NCI-H2227 (cell line): ENCODE data around the gene CCDC158.
"Not testable (repeated sequence)": the region's sequence is repeated elsewhere in the genome, so short reads cannot be mapped to it uniquely, and the experiment has no call there.

ENCODE experiments used
- DNase-seq: peaks from one replicate; lab custom pipeline; 2025; ENCODE audit not compliant: unreplicated experiment; lab: John Stamatoyannopoulos, UW

The CCDC158 gene

DNA sequence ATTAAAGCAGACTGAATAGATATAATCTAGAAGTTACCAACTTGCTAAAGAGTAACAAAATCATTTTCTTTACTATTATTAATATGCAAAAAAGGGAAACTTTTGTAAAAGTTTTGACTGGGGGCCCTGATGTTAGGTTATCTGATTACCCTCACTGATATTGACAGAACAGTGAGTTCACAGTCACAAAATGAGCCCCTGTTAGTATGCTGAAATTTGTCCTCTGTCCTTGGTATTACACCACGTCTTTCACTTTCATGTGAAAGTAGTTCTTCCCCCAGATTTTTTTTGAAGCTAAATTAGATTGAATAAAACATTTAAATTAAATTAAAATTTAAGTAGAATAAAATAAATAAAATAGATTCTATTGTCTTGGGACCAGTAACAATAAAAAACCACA is 108.5 kb downstream of the CCDC158 start:
- DNase-seq, result no peak

DNA sequence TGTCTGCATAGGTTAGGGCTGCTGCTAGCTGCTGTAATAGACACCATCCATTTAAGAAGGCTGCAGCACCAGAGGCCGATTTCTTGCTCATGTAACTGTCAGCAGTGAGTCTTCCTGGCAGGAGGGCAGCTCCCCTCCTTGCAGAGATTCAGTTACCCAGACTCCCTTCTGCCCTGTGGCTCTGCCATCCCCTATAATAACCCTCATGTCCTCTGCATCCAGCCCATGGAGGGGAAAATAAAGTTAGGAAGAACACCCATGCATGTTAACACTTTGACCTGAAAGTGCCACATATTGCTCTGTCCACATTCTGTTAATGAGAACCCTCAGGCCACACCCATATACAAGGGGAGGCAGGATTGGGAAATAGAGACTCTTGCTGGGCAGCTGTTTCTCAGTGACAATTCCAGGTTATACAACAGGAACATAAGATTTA is 109.0 kb downstream of the CCDC158 start:
- no peak for DNase-seq

DNA sequence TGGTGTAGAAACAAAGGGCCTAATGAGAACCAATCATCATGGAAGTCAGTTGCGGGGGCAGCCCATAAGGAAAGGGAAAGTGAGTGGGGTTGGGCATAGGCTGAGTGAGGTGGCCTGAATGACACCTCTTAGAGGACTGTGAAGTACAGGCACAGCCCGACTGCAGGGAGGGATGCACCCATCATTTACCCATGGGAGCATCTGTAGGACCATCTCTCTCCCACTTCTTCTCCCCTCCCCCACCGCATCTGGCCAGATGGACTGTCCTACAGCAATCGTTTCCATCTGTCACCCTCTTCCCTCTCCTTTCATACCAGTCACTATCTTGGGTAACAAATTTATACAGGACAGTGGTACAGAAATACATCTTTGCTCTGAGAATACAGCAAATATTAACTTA is 110.3 kb downstream of the CCDC158 start:
- no peak for DNase-seq

DNA sequence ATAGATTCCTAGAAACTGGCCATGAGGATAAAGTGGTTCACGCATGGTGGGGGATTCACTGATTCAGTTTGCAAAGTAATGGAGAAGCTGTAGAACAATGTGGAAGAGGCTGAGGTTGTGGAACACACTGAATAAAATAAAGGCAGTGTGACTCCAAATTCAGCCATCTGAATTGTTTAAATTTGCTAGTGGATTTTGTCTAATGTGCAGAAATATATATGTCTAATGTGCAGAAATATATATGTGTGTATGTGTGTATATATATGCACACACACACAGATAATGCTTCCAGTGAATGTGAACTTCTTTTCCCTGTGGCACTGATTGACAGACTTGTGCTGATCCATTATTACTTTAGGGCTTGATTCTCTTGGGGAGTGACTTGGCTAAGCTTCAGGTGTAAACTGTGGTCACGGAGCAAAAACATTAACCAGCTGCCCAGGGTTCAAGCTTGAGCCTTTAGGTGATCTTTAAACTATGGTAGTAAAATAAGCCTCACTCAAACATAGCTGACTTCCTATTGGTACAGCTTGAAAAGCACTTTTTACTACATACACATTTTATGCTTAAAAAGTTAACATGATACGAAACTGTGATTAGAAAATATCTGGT is 110.9 kb downstream of the CCDC158 start:
- DNase-seq, result no peak

DNA sequence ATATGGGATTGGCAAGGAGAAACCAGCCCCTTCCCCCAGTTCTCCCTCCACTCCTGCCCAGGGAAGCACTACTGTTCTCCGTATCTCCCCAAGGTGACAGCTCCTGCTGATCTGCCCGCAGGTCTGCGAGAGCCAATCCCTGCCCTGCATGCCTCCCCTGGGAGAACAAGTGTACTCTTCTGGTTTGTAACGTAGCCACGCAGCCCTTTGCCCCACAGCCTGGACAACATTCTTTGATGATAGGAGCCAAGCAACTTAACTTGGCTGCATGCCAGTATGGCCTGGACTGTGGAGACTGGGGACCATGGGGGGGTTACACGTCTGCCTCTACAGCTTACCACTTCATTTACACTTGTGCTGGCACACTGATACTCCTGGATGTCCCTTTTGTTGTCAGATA is 112.4 kb downstream of the CCDC158 start:
- no peak for DNase-seq

DNA sequence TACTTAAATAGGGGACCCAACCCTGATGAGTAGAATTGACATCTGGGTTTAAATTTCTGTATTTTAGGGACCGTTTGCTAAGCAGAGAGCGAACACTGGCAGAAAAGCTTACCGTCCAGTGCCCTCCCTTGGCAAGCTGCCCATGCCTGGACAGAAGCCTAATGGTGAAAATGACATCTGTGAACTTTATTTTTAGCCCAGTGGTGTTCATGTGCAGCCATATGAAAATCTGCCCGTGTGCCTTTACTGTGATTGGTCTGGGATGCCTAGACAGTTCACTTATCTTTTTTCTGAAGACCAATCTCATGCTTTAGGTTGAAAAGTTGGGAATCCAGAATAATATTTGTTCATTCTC is 113.3 kb downstream of the CCDC158 start:
- no peak for DNase-seq

DNA sequence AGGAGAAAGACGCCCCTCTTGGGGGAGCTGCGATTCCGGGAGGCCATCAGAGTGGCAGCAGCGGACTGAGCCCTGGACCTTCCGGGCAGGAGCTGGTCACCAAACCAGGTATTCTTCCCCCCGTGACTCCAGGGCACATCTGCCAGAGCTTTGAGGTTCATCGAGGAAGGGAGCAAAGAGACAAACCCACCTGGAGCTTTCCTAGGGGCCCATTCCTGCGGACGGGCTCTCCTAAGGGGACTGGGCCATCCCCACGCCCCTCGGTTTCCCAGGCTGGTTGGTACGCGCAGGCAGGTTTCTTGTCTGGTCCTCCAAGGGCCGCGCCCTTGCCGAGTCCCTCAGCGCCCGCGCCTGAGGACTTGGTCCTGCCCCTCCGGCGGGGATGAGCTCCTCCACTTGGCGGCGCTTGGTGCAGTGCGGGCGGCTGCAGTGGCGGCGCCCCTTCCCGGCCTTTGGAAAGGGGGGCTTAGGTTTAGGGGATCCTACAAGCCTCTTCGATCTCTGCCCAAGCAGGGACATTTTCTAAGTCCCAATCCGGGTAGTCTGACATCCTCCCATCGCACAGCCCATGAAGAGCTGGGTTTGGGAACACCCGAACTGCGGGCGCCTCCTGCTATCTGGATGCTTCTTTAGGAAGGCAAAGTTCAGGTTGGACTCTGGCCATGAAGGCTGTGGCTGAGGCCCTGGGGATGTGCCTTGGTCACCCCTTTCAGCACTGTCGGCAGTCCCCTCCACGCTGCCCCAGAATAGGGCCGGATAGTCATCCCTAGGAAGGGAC is 113.9 kb downstream of the CCDC158 start:
- peak; percentile 56 for DNase-seq

DNA sequence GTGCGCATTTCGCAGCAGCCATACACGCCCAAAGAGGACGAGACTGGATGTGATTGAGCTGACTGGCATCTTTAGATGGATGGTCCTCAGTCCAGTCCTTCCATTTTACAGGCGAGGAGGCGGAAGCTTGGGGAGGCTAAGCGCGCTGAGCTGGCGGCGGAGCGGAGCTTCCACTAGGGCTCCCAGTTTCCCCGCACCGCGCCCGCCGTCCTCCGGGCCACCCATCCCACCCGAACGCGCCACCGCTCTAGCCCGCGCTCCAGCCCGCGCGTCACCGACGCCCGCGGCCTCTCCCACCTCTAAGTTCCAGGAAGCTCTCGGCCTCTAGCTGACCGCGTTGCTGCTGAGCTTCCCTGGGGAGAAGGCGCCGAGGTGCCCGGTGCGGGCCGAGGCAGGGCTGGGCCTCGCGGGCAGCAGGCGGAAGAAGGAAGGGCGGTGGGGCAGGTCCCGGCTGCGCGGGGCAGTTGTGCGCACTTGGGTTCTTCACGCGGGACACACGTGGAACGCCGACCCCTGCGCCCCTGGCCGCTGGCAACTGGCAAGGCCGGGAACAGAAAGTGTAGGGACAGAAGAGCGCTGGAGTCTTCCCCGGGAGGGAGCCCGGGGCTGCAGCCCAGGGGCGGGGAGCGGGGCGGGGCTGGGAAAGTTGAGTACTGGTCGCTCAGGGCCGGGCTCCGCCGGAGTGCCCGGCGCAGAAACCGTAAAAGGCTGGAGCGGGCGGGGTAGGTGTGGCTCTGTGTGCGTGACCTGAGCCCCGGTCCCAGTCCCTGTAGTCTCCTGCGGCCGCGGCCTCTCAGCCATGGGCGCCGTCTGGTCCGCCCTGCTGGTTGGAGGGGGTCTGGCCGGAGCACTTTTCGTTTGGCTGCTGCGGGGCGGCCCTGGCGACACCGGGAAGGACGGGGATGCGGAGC is 114.7 kb downstream of the CCDC158 start, which contains the start of gene STBD1:
STBD1 (plus strand) TSS at position 763 of the 911 bp plus-strand sequence; CDS start at position 800, 37 bp downstream.
- DNase-seq, result peak; percentile 69

DNA sequence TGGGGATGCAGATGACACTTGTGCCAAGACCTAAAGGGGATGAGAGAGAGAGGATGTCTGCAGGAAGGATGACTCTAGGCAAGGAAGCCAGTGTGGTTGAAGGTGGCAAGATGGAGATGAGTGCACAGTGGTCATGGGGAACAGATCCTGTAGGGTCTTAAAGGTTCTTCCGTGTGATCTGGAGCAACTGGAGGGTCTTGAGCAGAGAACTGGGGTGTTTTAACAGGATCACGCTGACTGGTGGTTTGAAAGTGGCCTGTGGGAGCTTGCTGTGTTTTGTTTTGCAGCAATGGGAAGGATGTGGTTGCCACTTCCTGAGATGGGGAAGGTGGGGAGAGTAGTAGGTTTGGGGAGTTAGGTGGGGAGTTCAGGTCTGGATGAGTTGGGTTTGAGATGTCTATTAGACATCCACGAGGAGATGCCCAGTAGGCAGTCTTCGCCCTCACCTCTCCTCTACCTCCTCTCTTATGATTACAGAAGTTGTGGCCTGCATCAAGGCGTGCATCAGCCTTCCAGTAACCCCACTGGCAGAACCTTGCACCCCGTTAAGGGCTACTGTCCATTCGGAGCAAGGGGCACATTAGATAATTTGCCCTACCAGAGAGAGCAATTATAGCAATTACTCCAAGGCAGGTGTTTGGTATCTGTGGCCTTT is 115.8 kb downstream of the CCDC158 start:
- DNase-seq, result no peak

DNA sequence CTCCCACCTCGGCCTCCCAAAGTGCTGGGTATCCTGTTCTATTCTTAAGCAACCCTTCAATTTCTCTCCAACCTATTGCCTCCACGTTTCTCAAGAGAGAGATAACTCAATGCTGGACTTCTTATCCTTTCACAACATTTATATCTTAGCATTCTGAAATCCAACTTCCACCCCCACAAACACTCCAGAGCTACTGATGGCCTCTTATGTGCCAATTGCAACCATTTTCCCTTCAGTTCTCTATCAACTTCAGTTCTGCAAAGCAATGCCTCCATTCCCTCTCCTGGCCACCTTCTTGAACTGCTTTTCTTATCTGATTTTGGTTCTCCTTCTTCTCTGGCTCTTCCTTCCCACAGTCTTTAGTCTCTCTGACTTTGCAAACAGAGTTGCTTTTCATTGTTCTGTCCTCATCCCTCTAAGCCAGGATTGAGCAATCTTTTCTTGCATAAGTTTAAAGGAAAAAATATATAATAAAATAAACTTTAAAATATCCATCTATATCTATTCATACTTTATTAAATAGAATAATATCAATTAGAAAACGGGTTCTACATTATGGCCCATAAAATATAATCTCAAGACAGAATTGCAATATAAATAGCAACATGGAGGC is 118.0 kb downstream of the CCDC158 start:
- DNase-seq, result no peak

DNA sequence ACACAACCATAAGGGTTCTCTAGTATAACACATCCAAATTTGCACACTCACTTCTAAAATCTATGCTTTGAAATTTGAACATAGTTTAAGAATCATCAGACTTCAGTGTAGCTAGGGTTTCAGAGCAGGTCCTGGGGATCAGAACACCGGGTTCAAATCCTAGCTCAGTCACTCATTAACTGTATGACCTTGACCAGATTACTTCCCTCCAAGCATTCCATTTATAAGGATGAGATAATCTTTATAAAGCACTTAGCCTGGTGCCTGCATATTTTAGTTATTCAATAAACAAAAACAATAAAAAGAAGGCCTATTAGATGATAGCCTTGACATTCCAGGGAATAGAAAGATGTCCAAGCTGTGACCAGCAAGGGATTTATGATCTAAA is 119.2 kb downstream of the CCDC158 start:
- no peak for DNase-seq

DNA sequence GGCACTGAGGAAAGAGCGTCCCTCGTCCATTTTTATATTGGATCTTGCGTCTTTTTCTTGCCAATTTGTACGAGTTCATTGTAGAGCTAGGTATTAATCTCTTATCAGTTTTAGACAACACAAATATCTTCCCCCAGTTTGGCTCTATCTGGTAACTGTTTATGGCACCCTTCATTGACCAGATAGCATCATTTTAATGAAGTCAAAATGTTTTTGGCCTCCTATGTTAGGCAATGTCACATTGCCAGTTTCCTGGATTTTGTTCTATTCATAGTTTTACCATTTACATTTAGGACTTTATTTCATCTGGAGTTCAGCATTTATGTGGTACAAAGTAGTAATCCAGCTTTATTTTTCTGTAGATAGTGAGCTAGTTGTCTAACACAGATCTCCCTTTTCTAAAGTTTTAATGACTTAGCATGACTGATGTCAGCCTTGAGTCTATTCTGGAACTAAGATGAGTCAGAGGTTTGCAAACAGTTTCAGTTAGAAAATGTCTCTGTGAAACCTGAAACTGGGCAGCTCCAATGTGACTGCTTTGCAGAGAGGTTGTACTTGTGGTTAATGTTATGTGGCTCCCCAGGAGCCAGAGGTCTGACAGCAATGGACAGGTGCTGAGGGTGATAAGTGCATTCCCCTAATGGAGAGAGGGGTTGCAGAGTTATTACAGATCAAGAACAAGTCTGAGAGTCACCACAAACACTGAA is 119.7 kb downstream of the CCDC158 start:
- no peak for DNase-seq

DNA sequence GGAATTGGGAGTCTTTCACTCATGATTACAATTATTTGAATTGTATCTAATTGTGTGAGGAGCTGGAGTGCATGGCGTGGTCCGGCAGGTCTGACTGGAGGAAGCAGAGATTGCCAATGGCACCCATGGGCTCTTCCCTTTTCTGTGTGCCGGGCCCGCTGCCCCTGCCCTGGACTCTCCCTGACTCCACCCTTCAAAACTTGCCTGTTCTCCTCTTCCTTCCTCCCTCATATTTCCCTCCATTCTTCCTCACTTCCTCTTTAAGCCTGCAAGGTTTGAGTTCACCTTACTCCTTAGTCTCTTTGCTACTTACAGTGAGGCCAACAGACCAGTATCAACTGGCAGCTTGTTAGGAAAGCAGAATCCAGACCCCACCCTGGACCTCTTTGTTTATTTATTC is 120.9 kb downstream of the CCDC158 start:
- no peak for DNase-seq

DNA sequence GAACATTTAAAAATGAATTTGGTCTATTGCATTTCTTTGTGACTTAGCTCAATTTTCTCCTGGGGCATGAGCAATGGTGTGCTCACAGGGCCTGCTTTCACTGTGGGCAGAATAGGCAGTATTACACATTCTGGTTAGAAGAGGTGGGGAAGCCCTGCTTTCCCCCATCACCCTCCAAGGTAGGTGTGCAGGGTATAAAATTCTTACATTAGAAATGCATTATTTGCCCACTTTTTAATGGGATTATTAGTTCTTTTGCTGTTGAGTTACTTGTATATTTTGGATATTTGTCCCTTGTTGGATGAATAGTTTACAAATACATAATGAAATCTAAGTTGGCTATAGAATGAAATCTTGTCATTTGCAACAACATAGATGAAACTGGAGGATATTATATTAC is 122.7 kb downstream of the CCDC158 start:
- DNase-seq, result no peak

DNA sequence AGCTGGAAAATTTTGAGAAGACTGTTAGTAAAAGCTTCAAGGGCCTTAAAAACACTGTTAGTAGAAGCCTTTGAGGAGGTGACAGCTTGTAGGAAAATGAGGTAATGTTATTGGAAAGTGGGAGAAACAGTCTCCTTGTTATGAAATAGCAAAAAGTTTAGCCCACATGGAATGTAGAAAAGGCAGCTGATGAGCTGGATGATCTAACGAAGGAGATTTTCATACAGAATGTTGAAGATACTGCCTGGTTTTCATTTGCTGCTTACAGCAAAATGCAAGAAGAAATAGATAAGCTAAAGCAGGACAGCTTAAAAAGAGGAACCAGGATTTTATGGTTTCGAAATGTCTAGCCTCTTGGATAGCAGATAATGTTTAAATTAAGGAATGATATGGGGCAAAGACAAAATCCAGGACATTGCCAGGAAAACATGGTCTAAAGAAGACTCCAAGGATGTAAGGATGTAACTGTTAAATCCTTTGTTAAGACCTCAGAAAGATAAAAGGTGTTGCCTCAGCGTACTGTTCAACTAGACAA is 124.6 kb downstream of the CCDC158 start:
- DNase-seq, result no peak

DNA sequence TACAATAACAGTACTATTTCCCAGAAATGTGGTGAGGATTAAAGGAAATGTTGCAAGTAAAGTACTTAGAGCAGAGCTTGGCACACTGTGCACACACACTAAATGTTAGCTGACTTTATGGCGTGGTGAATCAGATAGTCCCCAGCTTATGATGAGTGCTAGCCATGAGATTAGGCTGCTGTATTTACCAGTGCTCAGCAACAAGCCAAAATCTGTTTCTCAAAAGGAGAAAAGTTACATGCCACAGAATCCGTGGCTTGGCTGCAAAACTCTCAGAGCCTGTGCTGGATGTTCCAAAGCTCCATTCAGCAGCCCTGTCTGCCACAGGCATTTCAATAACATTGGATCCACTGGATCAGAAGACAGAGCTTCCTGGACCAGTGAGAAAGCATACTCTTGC is 127.2 kb downstream of the CCDC158 start:
- DNase-seq, result no peak

DNA sequence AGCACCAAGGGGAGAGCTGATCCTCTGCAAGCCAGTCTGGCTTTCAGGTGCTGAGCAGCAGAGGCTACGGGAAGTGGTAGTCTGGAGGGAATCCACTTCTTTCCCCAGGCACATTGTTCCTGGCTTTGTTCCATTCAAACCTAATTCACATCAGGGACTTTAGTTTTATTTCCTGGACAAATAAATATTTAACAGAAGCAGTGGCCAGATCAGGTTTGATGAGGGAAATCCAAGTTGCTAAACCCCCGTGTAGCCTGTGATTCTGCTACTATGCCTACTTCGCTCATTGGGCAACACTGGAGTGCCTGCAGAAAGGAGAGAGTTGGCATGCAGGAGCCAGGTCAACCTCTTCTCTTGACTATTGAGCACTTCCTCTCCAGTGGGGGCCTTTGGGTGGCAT is 128.2 kb downstream of the CCDC158 start:
- no peak for DNase-seq

DNA sequence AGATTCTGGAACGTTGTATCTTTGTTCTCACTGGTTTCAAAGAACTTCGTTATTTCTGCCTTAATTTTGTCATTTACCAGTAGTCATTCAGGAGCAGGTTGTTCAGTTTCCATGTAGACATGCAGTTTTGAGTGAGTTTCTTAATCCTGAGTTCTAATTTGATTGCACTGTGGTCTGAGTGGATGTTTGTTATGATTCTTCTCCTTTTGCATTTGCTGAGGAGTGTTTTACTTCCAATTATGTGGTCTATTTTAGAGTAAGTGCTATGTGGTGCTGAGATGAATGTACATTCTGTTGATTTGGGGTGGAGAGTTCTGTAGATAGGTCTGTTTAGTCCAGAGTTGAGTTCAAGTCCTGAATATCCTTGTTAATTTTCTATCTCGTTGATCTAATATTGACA is 133.1 kb downstream of the CCDC158 start:
- not testable (repeated sequence) for DNase-seq

DNA sequence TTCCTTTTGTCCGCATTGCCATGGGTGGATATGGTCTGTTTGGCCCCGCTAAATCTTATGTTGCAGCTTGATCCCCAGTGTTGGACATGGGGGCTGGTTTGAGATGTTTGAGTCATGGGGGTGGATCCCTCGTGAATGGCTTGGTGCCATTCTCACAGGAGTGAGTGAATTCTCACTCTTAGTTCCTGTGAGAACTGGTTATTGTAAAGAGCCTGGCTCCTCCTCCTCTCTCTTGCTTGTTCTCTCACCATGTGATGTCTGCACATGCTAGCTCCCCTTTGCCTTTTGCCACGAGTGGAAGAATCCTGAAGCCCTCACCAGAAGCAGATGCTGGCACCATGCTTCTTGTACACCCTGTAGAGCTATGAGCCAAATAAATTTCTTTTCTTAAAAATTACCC is 137.0 kb downstream of the CCDC158 start:
- DNase-seq, result no peak
